HG02798 (cell line): Measurements from ENCODE around the gene HSD17B10.
"Not testable (repeated sequence)": the region's sequence is repeated elsewhere in the genome, so short reads cannot be mapped to it uniquely, and the experiment has no call there.

ENCODE experiments used
- ATAC-seq: cut with Tn5 transposase; IDR thresholded peaks from one replicate; pipeline ENCODE4 v1.9.1; 2021; ENCODE audit warnings: mild to moderate bottlenecking; ENCODE audit not compliant: unreplicated experiment, poor library complexity

Gene HSD17B10

GRCh38 chrX:53438174-53438831 is 4.1 kb upstream of the HSD17B10 start:
- ATAC-seq: no peak

GRCh38 chrX:53437206-53437605 is 3.0 kb upstream of the HSD17B10 start:
- no peak for ATAC-seq

- ATAC-seq: peak; percentile 67
These were observed 1.8 kb upstream of the HSD17B10 start for GRCh38 chrX:53435997-53436396.

- ATAC-seq: no peak
These were observed 3.9 kb downstream of the HSD17B10 start for GRCh38 chrX:53430231-53430630.

GRCh38 chrX:53429755-53430154 is 4.4 kb downstream of the HSD17B10 start:
- no peak for ATAC-seq

GRCh38 chrX:53422861-53423306 is 11.3 kb downstream of the HSD17B10 start, which contains the start of gene RIBC1:
RIBC1 (plus strand) TSS chrX:53422873; CDS start chrX:53426277, 3,404 bp downstream.
- ATAC-seq: no peak

GRCh38 chrX:53422086-53422860 is 11.9 kb downstream of the HSD17B10 start, which contains the start of gene SMC1A:
SMC1A (minus strand) TSS chrX:53422654; CDS start chrX:53422600, 54 bp downstream.
- peak; percentile 91 for ATAC-seq

GRCh38 chrX:53421772-53422085 is 12.4 kb downstream of the HSD17B10 start:
- peak; percentile 1 for ATAC-seq

GRCh38 chrX:53421125-53421524 is 13.0 kb downstream of the HSD17B10 start:
- no peak for ATAC-seq

GRCh38 chrX:53420351-53420750 is 13.8 kb downstream of the HSD17B10 start:
- ATAC-seq: not testable (repeated sequence)

- ATAC-seq: no peak
These were observed 21.7 kb downstream of the HSD17B10 start for GRCh38 chrX:53412446-53412845.

GRCh38 chrX:53403535-53403934 is 30.6 kb downstream of the HSD17B10 start:
- ATAC-seq: no peak

- no peak for ATAC-seq
These were observed 36.0 kb downstream of the HSD17B10 start for GRCh38 chrX:53398216-53398615.

- no peak for ATAC-seq
These were observed 38.4 kb downstream of the HSD17B10 start for GRCh38 chrX:53395605-53396298.

- no peak for ATAC-seq
These were observed 50.6 kb downstream of the HSD17B10 start for GRCh38 chrX:53383376-53384076.
